Umbilical cord (tissue), 2 donors: ENCODE results near the gene OSTC. TPM values are rescaled to one million over a fixed set of nuclear protein-coding genes. Genes with fewer than 3 reads are reported as not detected.
A peak's percentile ranks its signal among the peaks of the same experiment; 100 is the strongest.
"Not testable (repeated sequence)": the region's sequence is repeated elsewhere in the genome, so short reads cannot be mapped to it uniquely, and the experiment has no call there.

Source experiments
- DNase-seq: peaks from one replicate; pipeline ENCODE4 v3.0.0-alpha.2; 2015; ENCODE audit warnings: low spot score
- total RNA-seq: library from RNA; depleted of rRNA; stranded (reverse); fragments of >200 nt; gene quantifications from one replicate; pipeline ENCODE4 v1.2.3, GENCODE V29; 2014; ENCODE audit warnings: low replicate concordance; ENCODE audit not compliant: insufficient read depth

The OSTC gene
- total RNA-seq, 1 donor from 2014 or later: 307 TPM

GRCh38 chr4:108646706-108647105 lies 3.7 kb upstream of the OSTC start:
- no peak for DNase-seq

GRCh38 chr4:108649863-108650211 lies 562 bp upstream of the OSTC start:
- no peak for DNase-seq

- peak; percentile 56 for DNase-seq
These were observed 804 bp downstream of the OSTC start for GRCh38 chr4:108651014-108651791.

- no peak for DNase-seq
These were observed 12.2 kb downstream of the OSTC start for GRCh38 chr4:108662629-108663028.

- DNase-seq: no peak
These were observed 24.1 kb downstream of the OSTC start for GRCh38 chr4:108674356-108674977.

- DNase-seq: no peak
These were observed 31.0 kb downstream of the OSTC start for GRCh38 chr4:108681321-108681809.

- peak; percentile 14 for DNase-seq
These were observed 33.1 kb downstream of the OSTC start for GRCh38 chr4:108683479-108683878.

GRCh38 chr4:108685036-108685686 lies 34.8 kb downstream of the OSTC start:
- DNase-seq: no peak

- no peak for DNase-seq
These were observed 40.3 kb downstream of the OSTC start for GRCh38 chr4:108690738-108691137.

GRCh38 chr4:108693211-108693610 lies 42.8 kb downstream of the OSTC start:
- no peak for DNase-seq

GRCh38 chr4:108693819-108694218 lies 43.4 kb downstream of the OSTC start:
- DNase-seq: peak; percentile 3

- DNase-seq: no peak
These were observed 44.0 kb downstream of the OSTC start for GRCh38 chr4:108694423-108694822.

- no peak for DNase-seq
These were observed 44.7 kb downstream of the OSTC start for GRCh38 chr4:108695062-108695461.

GRCh38 chr4:108696160-108696559 lies 45.8 kb downstream of the OSTC start:
- DNase-seq: no peak

GRCh38 chr4:108700081-108700757 lies 49.8 kb downstream of the OSTC start:
- DNase-seq: no peak

GRCh38 chr4:108702960-108703359 lies 52.6 kb downstream of the OSTC start:
- no peak for DNase-seq

GRCh38 chr4:108703370-108703769 lies 53.0 kb downstream of the OSTC start:
- DNase-seq: no peak

GRCh38 chr4:108703966-108704365 lies 53.6 kb downstream of the OSTC start:
- DNase-seq: no peak

- DNase-seq: no peak
These were observed 55.9 kb downstream of the OSTC start for GRCh38 chr4:108706289-108706688.

- no peak for DNase-seq
These were observed 58.8 kb downstream of the OSTC start for GRCh38 chr4:108709234-108709633.

GRCh38 chr4:108709722-108710121 lies 59.3 kb downstream of the OSTC start:
- DNase-seq: no peak

- not testable (repeated sequence) for DNase-seq
These were observed 60.2 kb downstream of the OSTC start for GRCh38 chr4:108710578-108710977.
